ENCODE results near the gene EGF.

GRCh38 chr4:109915385-109916026, 2.8 kb downstream of the EGF start:
- TF ChIP-seq, protein P1, sequence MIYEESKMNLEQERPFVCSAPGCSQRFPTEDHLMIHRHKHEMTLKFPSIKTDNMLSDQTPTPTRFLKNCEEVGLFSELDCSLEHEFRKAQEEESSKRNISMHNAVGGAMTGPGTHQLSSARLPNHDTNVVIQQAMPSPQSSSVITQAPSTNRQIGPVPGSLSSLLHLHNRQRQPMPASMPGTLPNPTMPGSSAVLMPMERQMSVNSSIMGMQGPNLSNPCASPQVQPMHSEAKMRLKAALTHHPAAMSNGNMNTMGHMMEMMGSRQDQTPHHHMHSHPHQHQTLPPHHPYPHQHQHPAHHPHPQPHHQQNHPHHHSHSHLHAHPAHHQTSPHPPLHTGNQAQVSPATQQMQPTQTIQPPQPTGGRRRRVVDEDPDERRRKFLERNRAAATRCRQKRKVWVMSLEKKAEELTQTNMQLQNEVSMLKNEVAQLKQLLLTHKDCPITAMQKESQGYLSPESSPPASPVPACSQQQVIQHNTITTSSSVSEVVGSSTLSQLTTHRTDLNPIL (CRISPR knock-in tag; IDR thresholded peaks at IDR 0.05; ENCODE audit: low read depth), result no peak
- TF ChIP-seq, protein P2, sequence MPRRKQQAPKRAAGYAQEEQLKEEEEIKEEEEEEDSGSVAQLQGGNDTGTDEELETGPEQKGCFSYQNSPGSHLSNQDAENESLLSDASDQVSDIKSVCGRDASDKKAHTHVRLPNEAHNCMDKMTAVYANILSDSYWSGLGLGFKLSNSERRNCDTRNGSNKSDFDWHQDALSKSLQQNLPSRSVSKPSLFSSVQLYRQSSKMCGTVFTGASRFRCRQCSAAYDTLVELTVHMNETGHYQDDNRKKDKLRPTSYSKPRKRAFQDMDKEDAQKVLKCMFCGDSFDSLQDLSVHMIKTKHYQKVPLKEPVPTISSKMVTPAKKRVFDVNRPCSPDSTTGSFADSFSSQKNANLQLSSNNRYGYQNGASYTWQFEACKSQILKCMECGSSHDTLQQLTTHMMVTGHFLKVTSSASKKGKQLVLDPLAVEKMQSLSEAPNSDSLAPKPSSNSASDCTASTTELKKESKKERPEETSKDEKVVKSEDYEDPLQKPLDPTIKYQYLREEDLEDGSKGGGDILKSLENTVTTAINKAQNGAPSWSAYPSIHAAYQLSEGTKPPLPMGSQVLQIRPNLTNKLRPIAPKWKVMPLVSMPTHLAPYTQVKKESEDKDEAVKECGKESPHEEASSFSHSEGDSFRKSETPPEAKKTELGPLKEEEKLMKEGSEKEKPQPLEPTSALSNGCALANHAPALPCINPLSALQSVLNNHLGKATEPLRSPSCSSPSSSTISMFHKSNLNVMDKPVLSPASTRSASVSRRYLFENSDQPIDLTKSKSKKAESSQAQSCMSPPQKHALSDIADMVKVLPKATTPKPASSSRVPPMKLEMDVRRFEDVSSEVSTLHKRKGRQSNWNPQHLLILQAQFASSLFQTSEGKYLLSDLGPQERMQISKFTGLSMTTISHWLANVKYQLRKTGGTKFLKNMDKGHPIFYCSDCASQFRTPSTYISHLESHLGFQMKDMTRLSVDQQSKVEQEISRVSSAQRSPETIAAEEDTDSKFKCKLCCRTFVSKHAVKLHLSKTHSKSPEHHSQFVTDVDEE (CRISPR knock-in tag; IDR thresholded peaks at IDR 0.05), result no peak
- TF ChIP-seq ZFP30 (CRISPR knock-in tag; IDR thresholded peaks at IDR 0.05), result no peak
- TF ChIP-seq POU6F1 (CRISPR knock-in tag; IDR thresholded peaks at IDR 0.05; ENCODE audit: borderline replicate concordance, low read depth), result no peak
- TF ChIP-seq TCF4 (CRISPR knock-in tag; IDR thresholded peaks at IDR 0.05; ENCODE audit: borderline replicate concordance), result no peak
- no peak for TF ChIP-seq CSDC2 (CRISPR knock-in tag; IDR thresholded peaks at IDR 0.05)
- no peak for TF ChIP-seq ARNTL (CRISPR knock-in tag; IDR thresholded peaks at IDR 0.05; ENCODE audit: borderline replicate concordance, low read depth)
- TF ChIP-seq PPARA (CRISPR knock-in tag; IDR thresholded peaks at IDR 0.05; ENCODE audit: borderline replicate concordance), result no peak

All from SK-N-SH treated with all-trans-retinoic acid at 6 μM for 48 hours (cell line).